Suprapubic skin (tissue), 4 donors: Measurements from ENCODE around the gene ADAM8. TPM values are rescaled to one million over a fixed set of nuclear protein-coding genes. Genes with fewer than 3 reads are reported as not detected.

Source experiments
- DNase-seq, 2 donors: peaks; one replicate each; pipeline ENCODE4 v3.0.0-alpha.2; 2019; ENCODE audit warnings: low spot score in 2 of 2
- H3K27ac ChIP-seq: fragments of 200-600 bp; sonication (generic); one replicate; pipeline ENCODE4 v1.5.1; 2019
- H3K27me3 ChIP-seq: fragments of 200-600 bp; sonication (generic); one replicate; pipeline ENCODE4 v1.5.1; 2019
- H3K36me3 ChIP-seq: fragments of 200-600 bp; sonication (generic); one replicate; pipeline ENCODE4 v1.5.1; 2019
- H3K4me1 ChIP-seq: fragments of 200-600 bp; sonication (generic); one replicate; pipeline ENCODE4 v1.5.1; 2019
- H3K4me3 ChIP-seq: fragments of 200-600 bp; sonication (generic); one replicate; pipeline ENCODE4 v1.5.1; 2019; ENCODE audit warnings: mild to moderate bottlenecking
- H3K9me3 ChIP-seq: fragments of 200-600 bp; sonication (generic); one replicate; pipeline ENCODE4 v1.5.1; 2019
- CTCF ChIP-seq, 2 donors: fragments of 200-600 bp in 1 of 2; fragments of 450-650 bp in 1 of 2; sonication (generic) in 1 of 2; IDR thresholded peaks; one replicate each; pipeline ENCODE4 v1.5.1; 2016 to 2019; ENCODE audit warnings: antibody characterized with exemption in 2 of 2, mild to moderate bottlenecking in 1 of 2, moderate library complexity in 1 of 2
- EP300 ChIP-seq: sonication (generic); formaldehyde crosslinking; IDR thresholded peaks from one replicate; pipeline ENCODE4 v1.6.1; 2017; ENCODE audit warnings: antibody characterized with exemption
- POLR2A ChIP-seq, 2 donors: fragments of 450-650 bp; IDR thresholded peaks; one replicate each; pipeline ENCODE4 v1.6.1; 2017; ENCODE audit warnings: antibody characterized with exemption in 2 of 2, mild to moderate bottlenecking in 2 of 2, moderate library complexity in 2 of 2
- POLR2AphosphoS5 ChIP-seq, 3 donors: sonication (generic); formaldehyde crosslinking; IDR thresholded peaks; one replicate each; pipeline ENCODE4 v1.6.1; 2017; ENCODE audit warnings: antibody characterized with exemption in 3 of 3
- WGBS: methylation state at CpG from one replicate; pipeline ENCODE4 v1.1.5; 2018; 5-methylcytosine and 5-hydroxymethylcytosine counted together
- total RNA-seq, 4 donors: library from RNA; depleted of rRNA; stranded (reverse); fragments of >200 nt; gene quantifications; one replicate each; pipeline ENCODE4 v1.1.0, GENCODE V29; 2016

Gene ADAM8
- total RNA-seq, 4 donors from 2014 or later: 3.0 to 18.4 (median 4.1) TPM

GRCh38 chr10:133307776-133308420, 31.2 kb upstream of the ADAM8 start:
- H3K27ac ChIP-seq: peak overlapping the region; percentile 100
- WGBS: under 1% methylated on average over 22 of the region's 25 CpGs
- H3K36me3 ChIP-seq: peaks cover 35% of the 10 kb centered on the region
- TF ChIP-seq CTCF (IDR thresholded peaks at IDR 0.05) (peak; percentile 54 to 61), EP300 (no peak)
- DNase-seq: peak in 1 of 2 donors; percentile 90
- peaks cover 35% of the 10 kb centered on the region for H3K4me1 ChIP-seq
- no peaks in the 10 kb centered on the region for H3K9me3 ChIP-seq
- H3K27me3 ChIP-seq: no peaks in the 10 kb centered on the region
- peak overlapping the region; percentile 100 for H3K4me3 ChIP-seq

GRCh38 chr10:133306941-133307379, 30.3 kb upstream of the ADAM8 start:
- no peaks in the 10 kb centered on the region for H3K27me3 ChIP-seq
- DNase-seq: no peak
- no peak overlapping the region for H3K27ac ChIP-seq
- H3K4me3 ChIP-seq: peak overlapping the region; percentile 100
- WGBS: 80% methylated on average over 12 of the region's 17 CpGs
- peaks cover 35% of the 10 kb centered on the region for H3K36me3 ChIP-seq
- H3K9me3 ChIP-seq: no peaks in the 10 kb centered on the region
- TF ChIP-seq CTCF (IDR thresholded peaks at IDR 0.05) (no peak), EP300 (no peak), POLR2A (IDR thresholded peaks at IDR 0.05) (no peak), POLR2AphosphoS5 (IDR thresholded peaks at IDR 0.05) (no peak)
- H3K4me1 ChIP-seq: peaks cover 35% of the 10 kb centered on the region

- 81% methylated on average over 5 of the region's 5 CpGs for WGBS
- H3K4me3 ChIP-seq: no peak overlapping the region
- DNase-seq: no peak
- peaks cover 30% of the 10 kb centered on the region for H3K36me3 ChIP-seq
- H3K4me1 ChIP-seq: peaks cover 35% of the 10 kb centered on the region
- H3K27ac ChIP-seq: peak overlapping the region; percentile 60
- H3K9me3 ChIP-seq: no peaks in the 10 kb centered on the region
- H3K27me3 ChIP-seq: no peaks in the 10 kb centered on the region
- TF ChIP-seq POLR2A (IDR thresholded peaks at IDR 0.05) (no peak), CTCF (IDR thresholded peaks at IDR 0.05) (no peak), EP300 (no peak), POLR2AphosphoS5 (IDR thresholded peaks at IDR 0.05) (no peak)
These were observed 29.4 kb upstream of the ADAM8 start for GRCh38 chr10:133306097-133306476.

- no peaks in the 10 kb centered on the region for H3K27me3 ChIP-seq
- 80% methylated on average over 5 of the region's 10 CpGs for WGBS
- peaks cover 45% of the 10 kb centered on the region for H3K36me3 ChIP-seq
- TF ChIP-seq CTCF (IDR thresholded peaks at IDR 0.05) (no peak), EP300 (no peak), POLR2A (IDR thresholded peaks at IDR 0.05) (no peak), POLR2AphosphoS5 (IDR thresholded peaks at IDR 0.05) (no peak)
- H3K27ac ChIP-seq: no peak overlapping the region
- peaks cover 27% of the 10 kb centered on the region for H3K4me1 ChIP-seq
- DNase-seq: no peak
- H3K4me3 ChIP-seq: no peak overlapping the region
- no peaks in the 10 kb centered on the region for H3K9me3 ChIP-seq
These were observed 26.5 kb upstream of the ADAM8 start for GRCh38 chr10:133303206-133303605.

GRCh38 chr10:133302230-133302629, 25.6 kb upstream of the ADAM8 start:
- Histone ChIP-seq H3K27ac (no peak overlapping the region), H3K27me3 (no peaks in the 10 kb centered on the region), H3K9me3 (no peaks in the 10 kb centered on the region), H3K36me3 (peaks cover 54% of the 10 kb centered on the region), H3K4me3 (no peak overlapping the region), H3K4me1 (peaks cover 19% of the 10 kb centered on the region)
- no peak for TF ChIP-seq EP300
- no peak for TF ChIP-seq POLR2AphosphoS5 (IDR thresholded peaks at IDR 0.05)
- no peak for TF ChIP-seq POLR2A (IDR thresholded peaks at IDR 0.05)
- TF ChIP-seq CTCF (IDR thresholded peaks at IDR 0.05): no peak
- no peak for DNase-seq
- WGBS: 100% methylated on average over 6 of the region's 14 CpGs
